ENCODE measurements around the gene NTNG1.

The NTNG1 gene

DNA sequence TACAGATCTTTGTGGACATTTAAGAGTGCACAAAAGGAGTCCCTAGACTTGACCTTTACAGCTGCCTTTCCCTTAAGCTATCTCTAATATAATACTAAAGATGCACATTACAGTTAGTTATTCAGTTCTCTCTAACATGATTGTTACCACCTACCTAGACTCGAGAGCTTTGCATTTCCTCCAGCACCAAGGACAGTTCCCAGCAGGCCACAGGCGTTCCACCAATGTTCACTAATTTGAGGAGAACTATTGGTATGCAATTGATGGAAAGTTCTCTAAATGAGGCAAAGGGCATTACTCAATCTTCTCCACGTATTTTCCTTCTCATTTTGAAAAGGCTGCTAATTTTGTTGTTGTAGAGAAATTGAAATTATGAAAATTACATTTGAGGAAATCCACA is 5.4 kb upstream of the NTNG1 start:
- DNase-seq (no peak), ATAC-seq (replicated peaks) (no peak)
- Mint-ChIP-seq H3K27me3 (peaks cover 24 to 41% of the 10 kb centered on the region in 2 donors), H3K4me3 (no peak overlapping the region), H3K9me3 (no peaks in the 10 kb centered on the region), H3K4me1 (peaks cover 7 to 12% of the 10 kb centered on the region in 2 donors), H3K36me3 (no peaks in the 10 kb centered on the region), H3K27ac (no peak overlapping the region)

DNA sequence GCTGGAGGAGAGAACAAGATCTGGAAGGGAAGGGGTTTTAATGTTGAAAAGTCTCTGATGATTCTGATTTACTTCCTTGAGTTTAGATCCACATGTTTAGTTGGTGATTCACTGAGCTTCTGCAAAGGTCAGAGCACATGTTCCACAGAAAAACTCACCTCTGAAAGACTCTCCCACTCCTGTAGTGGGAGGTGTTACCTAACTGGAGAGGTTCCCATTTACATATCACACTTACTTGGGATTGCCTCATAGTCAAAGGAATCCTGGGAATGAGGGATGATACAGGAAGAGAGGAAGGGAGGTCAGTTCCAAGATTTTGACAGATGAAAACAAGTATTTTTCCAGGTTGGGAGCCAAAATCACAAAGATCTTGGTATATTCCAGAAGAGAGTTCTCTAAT is 2.7 kb upstream of the NTNG1 start:
- ATAC-seq (replicated peaks) (no peak), DNase-seq (no peak)
- Mint-ChIP-seq H3K27me3 (peaks cover 22 to 42% of the 10 kb centered on the region in 2 donors), H3K27ac (no peak overlapping the region), H3K9me3 (no peaks in the 10 kb centered on the region), H3K36me3 (no peaks in the 10 kb centered on the region), H3K4me3 (no peak overlapping the region), H3K4me1 (peaks cover 14 to 26% of the 10 kb centered on the region in 2 donors)

DNA sequence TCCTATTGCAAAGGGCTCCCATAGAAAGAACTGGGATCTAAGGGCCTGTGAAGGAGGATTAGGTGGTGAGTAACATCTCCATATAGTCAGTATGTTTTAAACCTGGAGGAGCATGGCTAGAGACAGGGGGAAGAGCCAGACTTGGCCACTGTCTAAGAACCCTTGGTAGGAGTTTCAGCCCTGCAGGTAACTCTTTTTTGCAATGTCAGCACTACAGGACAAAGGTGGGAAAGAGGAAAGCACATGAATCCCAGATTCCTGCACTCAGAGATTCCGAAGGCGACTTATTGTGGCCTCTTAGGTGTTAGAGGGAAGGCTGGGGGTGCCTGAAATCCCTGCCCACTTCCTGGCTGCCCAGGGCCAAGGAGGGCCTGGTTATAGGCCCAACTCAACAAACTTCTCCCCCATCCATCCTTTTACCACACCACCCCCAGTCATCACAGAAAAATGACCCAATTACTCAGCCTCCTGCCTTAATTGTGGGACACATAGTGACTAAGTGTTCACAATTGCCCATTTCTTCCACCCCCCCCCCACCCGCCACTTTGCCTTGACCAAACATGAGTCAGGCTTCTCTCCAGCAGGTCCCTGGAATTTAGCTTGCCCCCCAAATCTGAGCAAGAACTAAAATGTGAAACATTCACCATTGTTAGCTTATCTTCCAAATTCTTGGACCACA is 1.9 kb upstream of the NTNG1 start:
- no peak for DNase-seq
- peaks cover 22 to 42% of the 10 kb centered on the region in 2 donors for H3K27me3 Mint-ChIP-seq
- no peak for ATAC-seq (replicated peaks)
- H3K4me1 Mint-ChIP-seq = peaks cover 14 to 26% of the 10 kb centered on the region in 2 donors
- no peak overlapping the region for H3K27ac Mint-ChIP-seq
- H3K9me3 Mint-ChIP-seq = no peaks in the 10 kb centered on the region
- peak overlapping the region in 1 of 2 donors; percentile 86 for H3K4me3 Mint-ChIP-seq
- H3K36me3 Mint-ChIP-seq = no peaks in the 10 kb centered on the region

DNA sequence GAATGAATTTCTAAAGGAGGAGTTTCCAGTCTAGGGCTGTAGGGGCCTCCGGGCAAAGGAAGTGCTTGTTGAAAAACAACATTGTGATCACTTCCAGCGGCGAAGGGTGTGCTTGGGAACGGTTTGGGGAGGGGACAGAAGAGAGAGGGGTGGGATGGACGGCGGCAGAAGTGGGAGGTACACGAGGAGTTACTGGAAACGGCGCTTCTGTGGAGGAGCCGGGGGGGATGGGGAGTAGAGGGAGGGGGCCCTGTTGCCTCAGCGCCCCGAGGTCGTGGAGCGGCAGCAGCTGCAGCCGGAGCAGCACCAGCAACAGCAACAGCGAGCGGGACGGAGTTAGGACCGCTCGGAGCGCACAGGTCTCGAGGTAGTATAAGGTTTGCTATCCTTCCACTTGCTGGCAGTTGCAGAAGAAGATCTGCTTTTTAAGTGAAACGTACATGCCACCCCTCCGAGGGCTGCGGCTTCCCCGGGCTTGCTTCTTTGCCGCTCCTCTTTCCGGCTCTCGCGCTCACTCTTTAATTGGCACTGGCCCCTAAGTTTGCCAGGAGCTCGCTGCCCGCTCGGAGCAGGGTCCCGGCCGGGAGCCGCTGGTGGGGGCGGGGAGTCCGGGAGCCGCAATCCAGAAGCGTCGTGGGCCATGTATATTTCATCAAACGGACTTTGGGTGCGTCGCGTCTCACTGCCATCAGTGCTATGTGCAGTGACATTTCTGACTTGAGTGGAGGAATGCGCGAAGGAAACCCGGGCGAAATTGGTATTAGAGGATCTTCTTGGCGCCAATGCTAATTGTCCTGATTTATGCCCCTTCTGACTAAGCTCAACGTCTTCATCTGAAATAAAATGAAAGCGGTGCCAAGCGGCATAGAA is 771 bp upstream of the NTNG1 start:
- peak overlapping the region; percentile 86 for H3K4me3 Mint-ChIP-seq
- H3K36me3 Mint-ChIP-seq = no peaks in the 10 kb centered on the region
- peak; percentile 77 to 80 for ATAC-seq (replicated peaks)
- H3K27me3 Mint-ChIP-seq = peaks cover 22 to 36% of the 10 kb centered on the region in 2 donors
- peak; percentile 31 for DNase-seq
- peak overlapping the region; percentile 71 for H3K27ac Mint-ChIP-seq
- H3K9me3 Mint-ChIP-seq = no peaks in the 10 kb centered on the region
- H3K4me1 Mint-ChIP-seq = peaks cover 14 to 26% of the 10 kb centered on the region in 2 donors

DNA sequence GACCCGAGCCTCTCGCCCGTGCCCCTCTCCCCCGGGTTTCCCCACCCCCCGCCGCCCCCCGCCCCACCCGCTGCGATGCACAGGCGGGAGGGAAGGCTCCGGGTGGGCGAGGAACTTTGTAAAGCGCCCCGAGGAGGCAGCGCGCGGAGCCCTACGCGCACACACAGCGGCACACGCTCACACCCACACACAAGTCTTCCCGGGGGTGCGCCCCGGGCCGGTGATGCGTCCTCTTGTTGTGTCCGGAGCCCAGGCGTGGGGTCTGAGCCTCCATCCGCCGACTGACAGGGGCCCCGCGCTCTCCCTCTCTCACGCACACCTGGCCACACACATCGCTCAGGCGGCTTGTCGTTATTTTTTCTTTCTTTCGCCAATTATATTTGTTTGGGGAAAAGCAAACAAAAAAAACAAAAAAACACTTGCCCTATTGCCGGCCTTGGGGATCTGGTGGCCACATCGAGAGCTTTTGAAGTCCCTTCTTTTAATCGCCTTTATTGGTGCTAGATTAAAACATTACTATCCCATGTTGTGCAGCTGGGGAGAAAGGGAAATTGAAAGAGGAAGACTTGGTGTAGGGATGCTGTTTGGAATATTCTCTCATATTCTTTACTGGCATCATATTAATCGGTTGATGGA is 770 bp downstream of the NTNG1 start:
- peaks cover 14 to 26% of the 10 kb centered on the region in 2 donors for H3K4me1 Mint-ChIP-seq
- H3K9me3 Mint-ChIP-seq = no peaks in the 10 kb centered on the region
- ATAC-seq (replicated peaks) (peak; percentile 55 to 56), DNase-seq (peak; percentile 19)
- peaks cover 23 to 29% of the 10 kb centered on the region in 2 donors for H3K27me3 Mint-ChIP-seq
- H3K27ac Mint-ChIP-seq = no peak overlapping the region
- H3K4me3 Mint-ChIP-seq = peak overlapping the region; percentile 84 to 86
- no peaks in the 10 kb centered on the region for H3K36me3 Mint-ChIP-seq

DNA sequence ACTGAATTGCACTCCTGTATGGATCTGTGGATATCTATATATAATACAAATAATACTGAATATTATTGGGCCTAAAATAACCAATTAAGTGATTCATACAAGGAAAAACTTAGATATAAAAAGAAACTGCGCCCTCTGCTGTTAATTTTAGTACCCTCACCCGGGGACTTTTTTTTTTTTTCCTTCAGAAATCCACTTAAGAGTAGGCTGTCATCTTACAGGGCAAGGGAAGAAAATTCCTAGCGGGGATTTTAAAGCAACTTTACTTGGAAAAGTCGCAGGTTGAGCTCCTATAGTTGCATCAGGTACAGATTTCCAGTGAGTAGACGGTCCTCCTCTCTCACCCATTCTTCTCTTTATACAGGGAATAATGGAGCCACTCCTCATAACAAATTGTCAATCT is 1.3 kb downstream of the NTNG1 start:
- DNase-seq (no peak), ATAC-seq (replicated peaks) (no peak)
- Mint-ChIP-seq H3K9me3 (no peaks in the 10 kb centered on the region), H3K4me3 (peak overlapping the region; percentile 84 to 86), H3K36me3 (no peaks in the 10 kb centered on the region), H3K27me3 (peaks cover 23 to 29% of the 10 kb centered on the region in 2 donors), H3K4me1 (peaks cover 14 to 26% of the 10 kb centered on the region in 2 donors), H3K27ac (no peak overlapping the region)

DNA sequence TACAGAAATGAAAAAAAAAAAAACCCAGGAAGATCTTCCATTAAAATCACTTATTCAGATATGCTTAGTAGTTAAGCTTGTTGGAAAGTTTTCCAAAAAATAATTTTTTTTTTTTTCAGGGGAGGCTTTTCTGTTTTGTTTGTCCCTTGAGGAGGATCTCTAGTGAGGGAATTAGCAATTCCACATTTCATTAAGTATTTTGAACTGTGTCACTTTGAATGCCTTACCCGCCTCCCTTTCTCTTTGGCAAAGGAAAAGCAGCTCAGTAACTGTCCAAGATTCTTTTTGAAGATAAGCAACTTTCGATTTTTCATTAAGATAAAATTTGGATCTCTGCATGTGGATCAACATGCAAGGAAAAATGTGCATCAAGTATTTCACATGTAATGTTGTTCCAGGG is 1.8 kb downstream of the NTNG1 start:
- H3K9me3 Mint-ChIP-seq = no peaks in the 10 kb centered on the region
- H3K4me3 Mint-ChIP-seq = no peak overlapping the region
- peaks cover 23 to 29% of the 10 kb centered on the region in 2 donors for H3K27me3 Mint-ChIP-seq
- H3K36me3 Mint-ChIP-seq = no peaks in the 10 kb centered on the region
- no peak for ATAC-seq (replicated peaks)
- peaks cover 14 to 26% of the 10 kb centered on the region in 2 donors for H3K4me1 Mint-ChIP-seq
- DNase-seq = no peak
- H3K27ac Mint-ChIP-seq = no peak overlapping the region

DNA sequence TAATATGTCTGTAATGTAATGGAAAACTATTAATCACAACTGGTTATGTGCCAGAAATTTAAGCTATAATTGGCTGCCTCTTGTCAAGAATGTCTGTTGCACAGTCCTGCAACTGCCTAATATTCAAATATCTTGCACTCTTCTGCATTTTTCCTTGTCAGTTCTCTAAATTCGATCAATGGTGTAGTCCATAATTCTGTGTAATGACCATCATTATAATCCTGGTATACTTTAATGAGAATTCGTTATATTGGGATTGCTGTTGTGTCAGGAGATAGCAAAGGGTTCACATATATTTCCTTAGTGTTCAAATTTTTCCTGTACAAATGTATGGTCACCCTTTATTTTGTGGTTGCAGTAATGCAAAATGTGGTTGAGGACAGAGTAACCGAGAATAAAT is 4.8 kb downstream of the NTNG1 start:
- H3K9me3 Mint-ChIP-seq = no peaks in the 10 kb centered on the region
- DNase-seq (no peak), ATAC-seq (replicated peaks) (no peak)
- no peak overlapping the region for H3K27ac Mint-ChIP-seq
- peaks cover 3 to 10% of the 10 kb centered on the region in 2 donors for H3K27me3 Mint-ChIP-seq
- H3K4me3 Mint-ChIP-seq = no peak overlapping the region
- H3K36me3 Mint-ChIP-seq = no peaks in the 10 kb centered on the region
- H3K4me1 Mint-ChIP-seq = peaks cover 5 to 13% of the 10 kb centered on the region in 2 donors

DNA sequence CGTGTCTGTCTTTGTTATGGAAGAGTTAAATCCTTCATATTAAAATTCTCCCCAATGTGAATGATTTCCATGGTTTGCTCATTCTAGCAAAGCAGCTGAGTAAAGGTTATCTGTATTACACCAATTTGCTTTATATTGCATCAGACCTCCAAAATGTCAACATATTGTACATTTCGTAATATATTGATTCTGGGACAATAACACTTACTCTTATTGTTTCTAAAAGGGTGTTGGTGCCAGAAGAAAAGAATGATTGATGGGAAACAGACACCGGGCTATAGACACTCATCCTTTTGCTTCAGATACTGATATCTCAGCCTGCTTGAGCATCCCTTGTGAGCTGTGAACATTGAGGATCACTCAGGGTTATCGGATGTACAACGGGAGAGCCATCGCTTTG is 7.0 kb downstream of the NTNG1 start:
- Mint-ChIP-seq H3K27me3 (peaks cover 0 to 14% of the 10 kb centered on the region in 2 donors), H3K4me1 (no peaks in the 10 kb centered on the region), H3K9me3 (no peaks in the 10 kb centered on the region)

DNA sequence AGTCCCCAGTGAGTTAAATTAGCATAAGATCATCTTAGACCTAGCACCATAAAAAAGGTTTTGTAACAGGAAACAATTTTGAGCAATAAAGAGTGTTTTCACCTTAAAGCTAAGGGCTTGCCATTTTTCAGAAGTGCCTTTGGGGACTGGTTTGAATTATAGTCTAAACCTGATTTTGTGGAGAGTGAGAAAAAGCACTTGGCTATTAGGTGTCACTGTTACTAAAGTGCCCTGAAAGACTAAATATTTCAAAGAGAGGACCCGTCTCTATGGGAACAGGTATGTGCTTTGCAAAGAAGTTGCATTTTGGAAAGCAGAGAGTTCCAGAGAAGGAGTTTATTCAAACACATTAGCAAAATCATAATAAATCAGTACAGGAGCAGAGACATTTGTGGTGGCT is 9.1 kb downstream of the NTNG1 start:
- no peak for DNase-seq
- no peaks in the 10 kb centered on the region for H3K4me1 Mint-ChIP-seq
- H3K36me3 Mint-ChIP-seq = no peaks in the 10 kb centered on the region
- H3K9me3 Mint-ChIP-seq = no peaks in the 10 kb centered on the region
- no peak for ATAC-seq (replicated peaks)
- peaks cover 2 to 21% of the 10 kb centered on the region in 2 donors for H3K27me3 Mint-ChIP-seq
- H3K4me3 Mint-ChIP-seq = no peak overlapping the region
- H3K27ac Mint-ChIP-seq = no peak overlapping the region

More for the DNA sequence above, 7.0 kb downstream of the NTNG1 start:
- Mint-ChIP-seq H3K4me3 (no peak overlapping the region), H3K27ac (no peak overlapping the region), H3K36me3 (no peaks in the 10 kb centered on the region)
- ATAC-seq (replicated peaks) (no peak), DNase-seq (no peak)

DNA sequence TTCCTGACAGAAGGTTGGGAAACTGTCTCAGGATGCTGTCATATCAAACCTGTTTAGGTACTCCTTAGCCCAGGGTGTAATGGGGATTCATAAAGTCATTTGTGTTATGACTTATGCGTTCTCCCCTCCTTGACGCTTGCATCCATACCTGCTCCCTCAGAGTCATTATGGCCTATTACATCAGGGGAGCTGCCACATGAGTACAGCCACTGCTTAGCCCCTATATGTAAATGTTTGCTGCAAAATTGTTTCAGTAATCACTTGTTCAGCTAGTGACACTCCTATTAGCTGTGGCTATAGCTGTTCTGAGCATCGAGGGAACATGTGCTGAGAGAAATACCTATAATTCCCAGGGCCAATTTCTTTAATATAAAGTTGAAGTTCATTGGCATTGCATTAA is 10.5 kb downstream of the NTNG1 start:
- H3K27me3 Mint-ChIP-seq = peaks cover 7 to 14% of the 10 kb centered on the region in 2 donors
- H3K9me3 Mint-ChIP-seq = no peaks in the 10 kb centered on the region
- no peak for ATAC-seq (replicated peaks)
- H3K4me1 Mint-ChIP-seq = no peaks in the 10 kb centered on the region
- DNase-seq = no peak
- no peak overlapping the region for H3K27ac Mint-ChIP-seq
- H3K36me3 Mint-ChIP-seq = no peaks in the 10 kb centered on the region
- H3K4me3 Mint-ChIP-seq = no peak overlapping the region

DNA sequence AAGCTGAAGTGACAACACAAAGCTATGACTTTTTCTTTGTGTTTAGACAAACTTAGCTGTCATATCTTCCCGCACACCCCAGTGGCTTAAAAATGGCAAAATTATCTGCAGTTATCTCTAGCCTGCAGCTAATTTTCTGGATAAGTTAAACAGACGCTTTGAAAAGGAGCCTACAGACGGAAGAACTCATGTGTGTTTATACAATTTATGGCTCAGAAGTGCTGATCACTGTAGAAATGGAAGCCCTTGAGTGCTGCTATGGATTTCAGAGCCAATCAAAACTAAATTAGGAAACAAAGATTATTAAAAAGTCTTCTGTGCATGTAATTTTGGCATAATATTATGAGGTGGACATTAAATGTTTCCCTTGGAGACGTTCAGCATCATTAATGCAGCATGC is 11.6 kb downstream of the NTNG1 start:
- Mint-ChIP-seq H3K27ac (no peak overlapping the region), H3K4me3 (no peak overlapping the region), H3K27me3 (peaks cover 7 to 14% of the 10 kb centered on the region in 2 donors), H3K4me1 (no peaks in the 10 kb centered on the region), H3K36me3 (no peaks in the 10 kb centered on the region), H3K9me3 (no peaks in the 10 kb centered on the region)
- ATAC-seq (replicated peaks) = no peak
- no peak for DNase-seq

DNA sequence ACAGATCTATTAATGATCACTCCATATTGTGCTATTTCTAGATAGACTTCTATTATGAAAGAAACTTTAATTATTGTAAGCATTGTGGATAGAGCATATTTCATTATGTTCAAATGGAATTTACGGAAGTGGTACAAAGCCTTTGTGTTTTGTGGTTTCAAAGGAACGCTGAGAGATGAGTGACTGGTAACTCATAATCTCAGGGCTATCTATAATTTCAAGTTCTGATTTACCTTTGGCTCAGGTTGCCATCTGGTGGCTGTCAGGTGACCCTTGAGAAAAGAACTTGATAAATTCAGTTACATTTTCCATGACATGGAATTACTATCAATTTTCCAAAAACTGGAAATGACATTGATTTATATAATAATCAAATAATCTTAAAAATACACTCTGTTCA is 12.2 kb downstream of the NTNG1 start:
- H3K27ac Mint-ChIP-seq = no peak overlapping the region
- H3K36me3 Mint-ChIP-seq = no peaks in the 10 kb centered on the region
- no peak for DNase-seq
- no peak overlapping the region for H3K4me3 Mint-ChIP-seq
- H3K4me1 Mint-ChIP-seq = no peaks in the 10 kb centered on the region
- H3K9me3 Mint-ChIP-seq = no peaks in the 10 kb centered on the region
- no peak for ATAC-seq (replicated peaks)
- H3K27me3 Mint-ChIP-seq = peaks cover 7 to 14% of the 10 kb centered on the region in 2 donors

DNA sequence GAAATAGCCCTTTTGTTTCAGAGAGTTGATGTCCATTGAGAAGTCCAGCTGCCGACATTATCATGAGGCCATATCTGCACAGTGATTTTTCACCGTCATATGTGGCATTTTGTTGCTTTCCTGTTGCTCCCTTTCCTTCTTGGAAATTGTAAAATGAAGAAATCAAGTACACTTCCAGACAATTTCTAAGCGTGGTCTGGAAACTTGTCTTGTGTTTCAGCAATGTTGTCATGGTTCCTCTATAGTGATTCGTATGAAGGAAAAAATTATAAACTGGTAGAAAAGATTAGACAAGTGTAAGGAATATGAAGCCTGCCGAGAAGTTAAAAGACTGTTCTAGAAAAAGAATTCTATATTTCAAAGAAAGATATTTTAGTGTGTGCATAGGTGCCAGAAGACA is 17.7 kb downstream of the NTNG1 start:
- Mint-ChIP-seq H3K36me3 (no peaks in the 10 kb centered on the region), H3K4me1 (no peaks in the 10 kb centered on the region), H3K27ac (no peak overlapping the region), H3K9me3 (no peaks in the 10 kb centered on the region), H3K4me3 (no peak overlapping the region), H3K27me3 (peaks cover 11 to 18% of the 10 kb centered on the region in 2 donors)
- DNase-seq (no peak), ATAC-seq (replicated peaks) (no peak)
